ENCODE measurements around the gene ESAM. TPM values are rescaled to one million over a fixed set of nuclear protein-coding genes. Genes with fewer than 3 reads are reported as not detected.

The ESAM gene
- total RNA-seq, 4 donors from 2014 or later, result 188 to 294 (median 243) TPM

DNA sequence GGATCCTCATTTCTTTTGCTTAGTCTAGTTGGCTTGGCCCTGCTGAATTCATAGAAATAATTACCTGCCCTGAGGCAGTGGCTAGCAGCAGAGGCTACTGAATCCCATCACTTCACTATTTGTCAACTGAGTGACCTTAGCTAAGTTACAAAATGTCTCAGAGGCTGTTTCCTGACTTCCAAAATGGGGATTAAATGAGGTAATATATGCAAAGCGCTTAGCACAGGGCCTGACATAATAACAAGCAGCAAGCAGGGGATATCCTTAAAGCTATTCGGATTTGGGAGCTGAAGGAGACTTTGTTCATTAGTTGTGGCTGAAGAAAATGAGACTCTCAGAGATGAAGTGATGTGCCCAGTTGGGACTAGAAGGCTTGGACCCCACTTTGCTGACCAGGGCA lies 19.5 kb downstream of the ESAM start:
- Histone ChIP-seq H3K4me3 (replicated peaks in 1 of 3) (no peak overlapping the region), H3K27me3 (no peaks in the 10 kb centered on the region), H3K4me1 (peaks cover 14 to 34% of the 10 kb centered on the region in 2 donors), H3K9me3 (no peaks in the 10 kb centered on the region), H3K36me3 (no peaks in the 10 kb centered on the region), H3K27ac (no peak overlapping the region)
- intact Hi-C loops (cut with DNase I), result loop anchor here (5.0 to 10.0 kb wide), 2 partner anchors 52 to 70 kb away; partner anchors contain the start of genes SIAE and SPA17
- DNase-seq, result no peak
- WGBS, 2 donors, result 95 to 96% methylated on average over 2 of the region's 2 CpGs
- no peak for TF ChIP-seq POLR2A (IDR thresholded peaks at IDR 0.05)
- TF ChIP-seq, protein P1, sequence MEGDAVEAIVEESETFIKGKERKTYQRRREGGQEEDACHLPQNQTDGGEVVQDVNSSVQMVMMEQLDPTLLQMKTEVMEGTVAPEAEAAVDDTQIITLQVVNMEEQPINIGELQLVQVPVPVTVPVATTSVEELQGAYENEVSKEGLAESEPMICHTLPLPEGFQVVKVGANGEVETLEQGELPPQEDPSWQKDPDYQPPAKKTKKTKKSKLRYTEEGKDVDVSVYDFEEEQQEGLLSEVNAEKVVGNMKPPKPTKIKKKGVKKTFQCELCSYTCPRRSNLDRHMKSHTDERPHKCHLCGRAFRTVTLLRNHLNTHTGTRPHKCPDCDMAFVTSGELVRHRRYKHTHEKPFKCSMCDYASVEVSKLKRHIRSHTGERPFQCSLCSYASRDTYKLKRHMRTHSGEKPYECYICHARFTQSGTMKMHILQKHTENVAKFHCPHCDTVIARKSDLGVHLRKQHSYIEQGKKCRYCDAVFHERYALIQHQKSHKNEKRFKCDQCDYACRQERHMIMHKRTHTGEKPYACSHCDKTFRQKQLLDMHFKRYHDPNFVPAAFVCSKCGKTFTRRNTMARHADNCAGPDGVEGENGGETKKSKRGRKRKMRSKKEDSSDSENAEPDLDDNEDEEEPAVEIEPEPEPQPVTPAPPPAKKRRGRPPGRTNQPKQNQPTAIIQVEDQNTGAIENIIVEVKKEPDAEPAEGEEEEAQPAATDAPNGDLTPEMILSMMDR (IDR thresholded peaks at IDR 0.05), result no peak

DNA sequence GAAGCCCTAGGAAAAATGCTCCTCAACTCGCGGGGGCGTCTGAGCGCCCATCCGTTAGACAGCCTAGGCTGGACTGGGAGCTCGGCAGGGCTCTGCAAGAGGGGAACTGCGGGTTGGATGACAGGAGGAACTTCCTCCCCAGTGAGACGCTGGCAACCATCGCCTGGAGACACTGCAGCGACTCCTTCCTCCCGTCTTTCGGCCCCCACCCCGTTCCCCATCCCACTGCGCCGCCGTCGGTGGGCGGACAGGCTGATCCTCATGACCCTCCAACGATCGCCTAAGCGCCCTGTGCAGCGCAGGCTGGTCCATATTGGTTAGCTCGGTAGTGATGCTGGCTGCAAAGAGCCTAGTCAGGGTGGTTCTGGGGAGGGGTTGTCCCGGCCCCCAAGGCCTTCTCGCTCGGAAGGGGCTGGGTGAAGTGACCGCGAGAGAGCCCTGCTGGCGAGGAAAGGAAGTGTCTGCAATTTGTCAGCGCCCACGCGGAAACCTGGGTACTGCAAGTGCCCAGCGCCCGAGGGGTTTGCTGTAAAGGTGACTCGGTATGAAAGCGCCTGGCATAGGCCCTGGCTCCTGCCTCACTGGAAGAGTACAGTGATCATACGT lies 21.7 kb downstream of the ESAM start:
- 5 to 9% methylated on average over 17 to 29 of the region's 37 CpGs for WGBS, 2 donors
- TF ChIP-seq, protein P1 (IDR thresholded peaks at IDR 0.05), result peak; percentile 18 to 57 (median 44)
- TF ChIP-seq POLR2A (IDR thresholded peaks at IDR 0.05), result no peak
- Histone ChIP-seq H3K27me3 (no peaks in the 10 kb centered on the region), H3K4me1 (peaks cover 9 to 25% of the 10 kb centered on the region in 2 donors), H3K4me3 (replicated peaks in 1 of 3) (peak overlapping the region in 2 of 3 donors; percentile 35 to 49), H3K27ac (no peak overlapping the region), H3K36me3 (no peaks in the 10 kb centered on the region), H3K9me3 (no peaks in the 10 kb centered on the region)
- DNase-seq, result peak; percentile 47 to 60
- intact Hi-C loops (cut with DNase I), result loop anchor here (5.0 to 10.0 kb wide), 2 partner anchors 54 to 68 kb away; partner anchors contain the start of genes SIAE and SPA17

DNA sequence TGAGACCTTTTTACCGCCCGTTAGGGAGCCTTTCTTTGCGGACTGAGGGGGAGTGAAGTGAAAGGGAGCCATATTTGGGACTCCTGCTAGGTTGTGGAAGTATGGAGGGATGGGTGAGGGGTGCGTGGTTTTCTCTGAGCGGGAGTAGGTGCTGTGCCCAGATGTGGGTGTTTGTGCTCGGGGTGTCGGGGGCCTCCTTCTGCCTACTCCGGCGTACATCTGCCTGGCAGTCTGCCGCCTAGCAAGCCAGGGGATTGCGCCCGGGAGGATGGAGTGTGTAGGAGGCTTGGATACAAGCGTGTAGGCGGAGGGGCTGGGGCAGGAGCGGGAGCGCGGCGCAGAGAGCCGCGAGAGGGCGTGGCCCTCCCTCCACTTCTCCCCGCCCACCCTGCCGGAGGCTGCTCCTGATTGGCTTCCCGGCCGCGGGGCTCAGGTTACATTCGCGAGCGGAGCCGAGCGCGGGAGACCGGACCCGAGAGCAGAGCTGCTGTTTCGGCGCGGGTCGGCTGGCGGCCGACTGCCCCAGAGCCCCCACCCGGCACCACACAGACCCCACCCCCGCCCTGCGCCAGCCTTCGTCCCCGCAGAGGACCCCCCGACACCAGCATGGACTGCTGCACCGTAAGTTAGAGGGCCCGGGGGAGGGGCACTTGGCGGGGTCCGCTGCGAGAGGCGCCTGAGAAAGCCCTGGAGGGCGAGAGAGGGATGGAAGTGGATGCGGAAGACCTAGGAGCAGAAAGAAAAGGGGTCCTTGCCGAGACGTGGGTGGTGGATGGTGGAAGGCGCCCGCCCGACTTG lies 22.4 kb downstream of the ESAM start, which contains the start of gene NRGN:
Gene NRGN (plus strand): TSS at position 464 of the 798 bp plus-strand sequence. CDS start 143 bp downstream, at position 607.
- TF ChIP-seq POLR2A (IDR thresholded peaks at IDR 0.05), result peak in 1 of 2 donors; percentile 50
- TF ChIP-seq, protein P1 (IDR thresholded peaks at IDR 0.05), result no peak
- peaks cover 9 to 22% of the 10 kb centered on the region in 2 donors for H3K4me1 ChIP-seq

DNA sequence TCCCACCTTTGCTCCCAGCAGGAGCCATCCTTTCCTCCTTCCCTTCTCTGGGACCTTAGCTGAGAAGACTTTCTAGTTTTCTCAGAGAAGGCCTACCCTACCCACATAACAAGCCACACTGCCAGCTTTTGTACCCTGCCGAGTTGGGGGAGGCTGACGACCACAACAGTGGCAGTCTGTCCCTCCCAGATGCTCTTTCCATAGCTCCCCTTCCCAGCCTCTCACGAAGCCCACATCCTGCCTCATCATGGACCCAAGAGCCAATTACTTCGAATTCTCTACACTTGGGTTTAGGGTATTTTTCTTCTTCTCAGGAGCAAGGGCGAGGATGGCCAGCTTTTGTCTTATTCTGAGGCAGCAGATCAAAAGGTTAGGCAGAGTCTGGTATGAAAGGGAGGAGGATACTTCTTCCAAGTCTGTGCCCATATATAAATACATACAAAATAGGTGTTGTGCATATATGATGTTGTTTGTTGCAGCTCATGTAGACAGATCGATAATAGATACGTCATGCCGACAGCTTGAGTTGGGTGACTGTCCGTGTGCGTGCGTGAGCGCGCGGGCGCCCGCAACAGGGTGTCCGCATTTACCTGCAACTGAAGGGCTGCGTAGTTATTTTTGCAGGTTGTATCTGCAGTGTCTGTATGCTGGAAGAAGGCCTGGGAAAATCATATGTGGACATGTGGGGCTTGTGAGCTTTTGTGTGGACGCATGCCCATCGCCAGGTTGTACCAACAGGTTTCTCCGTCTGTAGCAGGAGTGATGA lies 23.2 kb downstream of the ESAM start:
- Histone ChIP-seq H3K4me1 (peaks cover 9 to 19% of the 10 kb centered on the region in 2 donors), H3K27ac (no peak overlapping the region), H3K36me3 (no peaks in the 10 kb centered on the region), H3K4me3 (replicated peaks in 1 of 3) (no peak overlapping the region), H3K9me3 (no peaks in the 10 kb centered on the region), H3K27me3 (no peaks in the 10 kb centered on the region)
- no peak for DNase-seq
- TF ChIP-seq, protein P1 (IDR thresholded peaks at IDR 0.05), result no peak
- no peak for TF ChIP-seq POLR2A (IDR thresholded peaks at IDR 0.05)
- WGBS, 2 donors, result 74 to 76% methylated on average over 21 of the region's 21 CpGs
- intact Hi-C loops (cut with DNase I), result no loop called here

More for the DNA sequence above, 22.4 kb downstream of the ESAM start, which contains the start of gene NRGN:
- 2 to 5% methylated on average over 26 to 40 of the region's 59 CpGs for WGBS, 2 donors
- H3K4me3 ChIP-seq (replicated peaks in 1 of 3), result peak within 1 kb of the TSS; percentile 5 to 49 (median 35)
- H3K9me3 ChIP-seq, result no peaks in the 10 kb centered on the region
- DNase-seq, result peak; percentile 94 to 95
- H3K27ac ChIP-seq, result no peak within 1 kb of the TSS
- no peaks in the 10 kb centered on the region for H3K36me3 ChIP-seq
- intact Hi-C loops (cut with DNase I), result loop anchor here (5.0 to 10.0 kb wide), 2 partner anchors 55 to 67 kb away; partner anchors contain the start of genes SIAE and SPA17
- H3K27me3 ChIP-seq, result no peaks in the 10 kb centered on the region

All from thyroid gland (tissue), 4 donors.